GF-D8 (cell line): ENCODE data around the gene ARHGEF33.

ENCODE experiments used
- DNase-seq: peaks from one replicate; lab custom pipeline; 2025; lab: John Stamatoyannopoulos, UW

Gene ARHGEF33

DNA sequence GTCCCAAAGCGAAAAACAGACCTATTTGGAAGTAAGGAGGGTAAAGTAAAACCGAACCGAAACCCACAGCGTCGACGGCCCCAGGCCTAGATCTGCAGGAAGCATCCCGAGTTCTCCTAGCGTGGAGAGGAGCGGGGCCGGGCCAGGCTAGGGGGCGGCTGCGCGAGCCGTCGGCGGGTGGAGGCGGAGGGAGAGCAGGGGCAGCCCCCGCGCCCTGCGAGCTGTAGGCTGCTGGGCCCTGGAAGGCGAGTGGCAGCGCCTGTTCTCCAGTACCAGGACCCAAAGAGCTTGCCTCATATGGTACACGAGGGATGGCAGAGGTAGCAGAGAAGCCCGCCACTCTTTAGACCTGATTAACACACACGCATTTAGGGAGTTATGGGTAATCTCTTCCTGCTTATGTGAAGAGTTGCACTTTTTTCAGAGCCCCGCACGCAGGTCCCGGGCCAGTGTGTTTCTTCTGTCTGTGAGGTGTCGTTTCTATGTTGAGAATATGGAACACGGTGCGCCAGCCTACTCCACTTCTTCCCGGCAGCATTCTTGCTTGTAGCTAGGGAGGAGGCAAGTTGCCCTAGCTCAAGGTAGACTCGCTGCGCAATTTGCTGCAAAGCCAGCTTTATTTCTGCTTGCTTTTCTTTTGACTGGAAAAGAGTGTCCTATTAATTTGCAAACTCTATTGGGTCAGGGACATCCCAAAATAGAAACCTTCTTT, 71.1 kb downstream of the ARHGEF33 start:
- no peak for DNase-seq

- no peak for DNase-seq
Measured at GRCh38 chr2:38966006-38966405, 76.3 kb downstream of the ARHGEF33 start.

- DNase-seq: no peak
Measured at GRCh38 chr2:38966678-38967077, 77.0 kb downstream of the ARHGEF33 start.

- DNase-seq: no peak
Measured at GRCh38 chr2:38968021-38968420, 78.3 kb downstream of the ARHGEF33 start.

- DNase-seq: no peak
Measured at GRCh38 chr2:38971377-38971776, 81.7 kb downstream of the ARHGEF33 start.

- DNase-seq: no peak
Measured at GRCh38 chr2:38973266-38973665, 83.6 kb downstream of the ARHGEF33 start.

- DNase-seq: no peak
Measured at GRCh38 chr2:38975042-38975441, 85.4 kb downstream of the ARHGEF33 start.

GRCh38 chr2:38977047-38977446, 87.4 kb downstream of the ARHGEF33 start:
- no peak for DNase-seq

DNA sequence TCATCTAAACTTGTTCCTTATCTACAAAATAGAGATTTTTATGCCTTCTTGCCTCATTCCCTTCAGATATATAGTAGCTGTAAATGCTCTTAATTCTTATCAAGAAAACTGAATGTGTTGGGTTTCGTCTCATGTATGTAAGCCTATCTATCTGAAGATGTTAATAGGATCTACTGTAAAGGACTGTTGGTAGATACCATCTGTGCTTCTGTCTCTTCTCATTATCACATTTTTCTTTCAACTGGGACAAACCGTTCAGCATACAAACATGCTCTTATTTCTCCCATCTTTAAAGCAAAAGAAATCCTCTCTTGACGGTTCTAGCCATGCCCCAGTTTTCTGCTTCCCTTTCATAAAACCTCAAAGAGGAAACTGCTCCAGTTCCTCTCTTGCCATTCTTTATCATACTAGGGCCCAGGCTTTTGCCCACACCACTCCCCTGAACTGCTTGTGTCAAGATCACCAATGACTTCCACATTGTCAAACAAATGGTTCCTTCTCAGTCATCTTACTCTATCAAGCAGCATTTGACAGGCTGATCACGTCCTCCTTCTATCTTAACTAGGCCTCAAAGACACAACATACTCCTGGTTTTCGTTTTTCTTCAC, 88.7 kb downstream of the ARHGEF33 start:
- DNase-seq: no peak

DNA sequence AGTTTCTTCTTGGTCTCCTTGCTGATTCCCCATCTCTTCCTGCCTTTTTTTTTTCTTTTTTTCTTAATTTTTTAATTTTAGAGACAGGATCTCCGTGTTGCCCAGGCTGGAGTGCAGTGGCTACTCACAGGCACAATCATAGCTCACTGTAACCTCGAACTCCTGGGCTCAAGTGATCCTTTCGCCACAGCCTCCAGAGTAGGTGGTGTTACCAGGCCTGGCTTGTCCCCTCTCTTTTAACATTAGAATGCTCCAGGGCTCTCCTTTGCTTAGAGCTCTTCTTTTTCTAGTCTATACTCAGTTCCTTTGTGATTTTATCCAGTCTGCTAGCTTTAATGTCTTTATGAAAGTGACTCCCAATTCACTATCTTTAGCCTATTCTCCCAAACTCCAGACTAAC, 89.2 kb downstream of the ARHGEF33 start:
- no peak for DNase-seq

GRCh38 chr2:38981003-38981669, 91.5 kb downstream of the ARHGEF33 start:
- no peak for DNase-seq

DNA sequence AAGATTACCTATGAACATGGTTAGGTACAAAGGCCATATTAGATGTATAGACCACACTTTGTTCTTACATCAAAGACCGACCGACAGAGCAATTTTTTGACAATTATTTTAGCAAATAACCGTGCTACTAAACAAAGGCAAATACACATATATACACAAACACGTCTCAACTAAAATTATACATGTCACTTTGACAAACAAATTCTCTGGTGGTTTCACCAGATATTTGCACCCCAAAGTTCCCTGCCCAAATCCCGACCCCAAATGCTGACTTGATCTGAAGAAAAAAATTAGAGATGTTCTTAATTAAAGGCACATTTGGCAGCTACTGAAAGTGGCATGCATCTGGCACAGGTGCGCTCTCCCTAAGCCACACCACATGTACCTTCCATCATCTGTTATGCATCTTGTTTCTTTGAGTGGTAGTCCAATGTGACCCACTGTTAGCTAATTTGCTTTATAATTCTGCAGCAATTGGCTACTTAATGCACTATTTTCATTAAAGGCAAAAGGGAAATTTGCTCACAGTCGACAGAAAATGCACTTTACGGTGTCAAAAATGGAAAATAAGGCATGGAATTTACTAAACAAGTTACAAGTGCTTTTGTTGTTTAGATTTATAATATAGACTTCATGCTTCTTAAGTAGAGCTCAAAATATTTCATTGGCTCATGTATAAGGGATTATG, 92.1 kb downstream of the ARHGEF33 start:
- DNase-seq: no peak

- no peak for DNase-seq
Measured at GRCh38 chr2:38982498-38982897, 92.8 kb downstream of the ARHGEF33 start.

DNA sequence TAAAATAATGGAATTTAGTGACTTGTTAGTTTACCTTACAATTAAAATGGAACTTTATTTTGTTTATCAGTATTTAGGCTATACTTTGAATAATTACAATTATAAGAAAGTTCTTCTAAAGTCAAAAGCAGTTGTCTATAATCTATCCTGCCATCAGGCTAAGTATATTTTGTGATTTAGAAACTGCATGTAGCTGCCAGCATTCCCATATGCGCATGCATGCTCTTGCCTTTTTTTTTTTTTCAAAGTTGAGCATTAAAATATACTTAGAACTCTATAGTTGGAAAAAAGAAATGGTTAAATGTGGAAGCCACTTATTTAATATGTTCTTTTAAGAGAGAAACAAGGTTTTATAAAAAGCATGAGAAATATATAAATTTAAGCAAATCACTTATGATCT, 99.0 kb downstream of the ARHGEF33 start:
- DNase-seq: no peak

DNA sequence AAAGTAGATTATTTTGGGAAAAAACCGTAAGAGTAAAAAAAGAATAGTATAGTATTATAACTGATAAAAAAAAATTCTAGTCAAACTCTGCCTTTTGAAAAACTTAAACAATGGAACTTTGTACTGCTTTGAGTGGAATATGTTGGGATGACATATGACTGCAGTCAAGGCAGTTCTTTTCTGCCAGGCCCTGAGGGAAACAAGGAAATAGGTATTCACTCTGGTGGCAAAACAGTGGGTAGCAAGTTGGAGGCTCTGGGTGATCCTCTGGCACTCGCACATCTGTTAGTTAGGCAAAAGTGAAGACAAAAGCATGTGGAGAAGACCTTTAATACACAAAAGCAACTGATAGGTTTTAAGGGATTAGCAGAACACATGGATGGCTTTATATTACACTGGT, 102.2 kb downstream of the ARHGEF33 start:
- no peak for DNase-seq

DNA sequence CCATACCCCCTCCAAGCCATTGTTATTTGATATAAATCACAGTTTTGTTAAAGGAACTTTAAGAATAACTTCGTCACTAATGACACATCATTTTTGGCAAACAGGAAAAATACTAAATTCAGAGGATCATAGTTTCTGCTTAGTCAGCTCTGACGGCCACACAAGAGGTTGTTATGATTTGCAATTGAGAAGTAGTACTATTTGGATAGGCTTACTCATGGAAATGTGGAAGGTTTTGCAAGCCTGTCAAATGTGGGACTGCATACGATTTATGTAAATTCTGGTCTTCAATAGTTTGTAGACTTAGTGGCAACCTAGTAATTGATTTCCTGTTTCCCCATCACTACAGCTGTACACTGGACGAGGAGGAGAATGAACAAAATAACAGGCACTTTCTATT, 108.1 kb downstream of the ARHGEF33 start:
- no peak for DNase-seq

DNA sequence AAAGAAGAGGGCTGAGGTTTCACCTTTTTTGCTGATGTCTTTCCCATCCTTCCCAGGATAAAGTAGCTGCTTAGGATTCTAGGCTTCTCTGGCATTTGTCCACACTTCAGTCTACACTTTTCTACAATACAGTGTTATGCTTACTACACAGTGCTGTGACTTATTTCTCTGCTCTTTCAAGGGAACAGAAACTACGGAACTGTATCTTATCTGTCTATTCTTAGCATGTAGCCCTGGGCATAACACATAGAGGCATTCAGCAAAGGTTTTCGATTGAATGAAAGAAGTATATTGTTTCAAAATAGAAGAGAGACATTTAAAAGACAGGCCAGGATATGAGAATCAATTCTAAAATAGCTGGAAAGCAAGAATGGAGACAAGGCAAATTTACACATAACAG, 110.9 kb downstream of the ARHGEF33 start:
- no peak for DNase-seq

GRCh38 chr2:39007875-39008504, 118.3 kb downstream of the ARHGEF33 start:
- no peak for DNase-seq

DNA sequence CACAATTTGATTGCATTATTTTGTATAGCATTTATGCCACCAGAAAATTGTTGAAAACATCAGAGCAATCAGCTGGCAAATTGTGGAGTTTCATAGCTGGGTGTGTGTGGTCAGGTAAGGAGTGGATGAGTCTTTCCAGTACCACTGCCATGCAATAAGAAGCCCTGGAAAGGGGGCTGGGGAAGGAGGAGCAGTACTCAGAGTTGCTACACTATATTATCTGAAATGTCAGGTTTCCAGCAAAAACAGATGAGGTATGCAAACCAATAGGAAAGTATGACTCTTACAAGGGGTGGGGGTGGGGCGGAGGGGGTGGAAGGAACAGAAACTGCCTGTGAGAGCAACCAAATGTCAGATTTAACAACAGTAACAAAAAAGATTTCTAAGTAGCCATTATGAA, 119.0 kb downstream of the ARHGEF33 start:
- DNase-seq: no peak

- DNase-seq: no peak
Measured at GRCh38 chr2:39013871-39014270, 124.2 kb downstream of the ARHGEF33 start.

GRCh38 chr2:39015424-39015823, 125.7 kb downstream of the ARHGEF33 start:
- no peak for DNase-seq

DNA sequence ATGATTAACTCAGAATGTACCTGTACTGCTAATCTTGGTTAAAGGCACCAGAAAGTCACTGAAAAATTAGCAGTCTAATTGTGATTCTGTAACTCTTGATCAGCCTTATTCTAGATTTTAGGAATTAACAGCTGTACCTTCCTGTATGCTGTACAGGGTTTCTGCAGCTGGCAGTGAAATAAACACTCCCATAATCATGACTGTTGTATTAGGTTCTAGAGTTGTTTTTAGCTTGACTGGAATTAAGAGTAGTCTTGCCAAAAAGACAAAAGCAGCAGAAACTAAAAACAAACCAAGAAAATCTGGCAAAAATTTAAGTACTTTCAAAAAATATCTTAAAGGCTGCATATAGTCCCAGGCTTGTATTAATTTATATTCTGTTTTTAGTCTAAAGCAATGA, 127.7 kb downstream of the ARHGEF33 start:
- DNase-seq: no peak
